Osteocyte (in vitro differentiated cells): ENCODE data around the gene PLCB1. TPM values are rescaled to one million over a fixed set of nuclear protein-coding genes. Genes with fewer than 3 reads are reported as not detected.

Source experiments
- DNase-seq: peaks from one replicate; pipeline ENCODE4 v3.0.0; 2021; ENCODE audit warnings: mixed read lengths; ENCODE audit not compliant: unreplicated experiment; ENCODE audit errors: extremely low spot score
- H3K27ac Mint-ChIP-seq: one replicate; pipeline ENCODE4 v1.8.0; 2021; ENCODE audit warnings: mild to moderate bottlenecking, mixed read lengths; ENCODE audit not compliant: unreplicated experiment
- H3K27me3 Mint-ChIP-seq: one replicate; pipeline ENCODE4 v1.8.0; 2021; ENCODE audit warnings: mixed read lengths; ENCODE audit not compliant: unreplicated experiment
- H3K36me3 Mint-ChIP-seq: one replicate; pipeline ENCODE4 v1.8.0; 2021; ENCODE audit warnings: mixed read lengths; ENCODE audit not compliant: unreplicated experiment
- H3K4me1 Mint-ChIP-seq: one replicate; pipeline ENCODE4 v1.8.0; 2021; ENCODE audit warnings: mixed read lengths; ENCODE audit not compliant: unreplicated experiment
- H3K4me3 Mint-ChIP-seq: one replicate; pipeline ENCODE4 v1.8.0; 2021; ENCODE audit warnings: mild to moderate bottlenecking, moderate library complexity, mixed read lengths; ENCODE audit not compliant: unreplicated experiment
- H3K9me3 Mint-ChIP-seq: one replicate; pipeline ENCODE4 v1.8.0; 2021; ENCODE audit warnings: mixed read lengths; ENCODE audit not compliant: unreplicated experiment
- CTCF ChIP-seq: fragments of 200-600 bp; sonication (generic); IDR thresholded peaks from 2 replicates; pipeline ENCODE4 v1.5.0; 2021; ENCODE audit warnings: antibody characterized with exemption, mild to moderate bottlenecking, moderate library complexity
- total RNA-seq: library from RNA; stranded (reverse); gene quantifications from 2 replicates; pipeline ENCODE4 v1.2.1, GENCODE V29; 2021

Gene PLCB1
- total RNA-seq, 1 donor from 2014 or later: 33.3 TPM

DNA sequence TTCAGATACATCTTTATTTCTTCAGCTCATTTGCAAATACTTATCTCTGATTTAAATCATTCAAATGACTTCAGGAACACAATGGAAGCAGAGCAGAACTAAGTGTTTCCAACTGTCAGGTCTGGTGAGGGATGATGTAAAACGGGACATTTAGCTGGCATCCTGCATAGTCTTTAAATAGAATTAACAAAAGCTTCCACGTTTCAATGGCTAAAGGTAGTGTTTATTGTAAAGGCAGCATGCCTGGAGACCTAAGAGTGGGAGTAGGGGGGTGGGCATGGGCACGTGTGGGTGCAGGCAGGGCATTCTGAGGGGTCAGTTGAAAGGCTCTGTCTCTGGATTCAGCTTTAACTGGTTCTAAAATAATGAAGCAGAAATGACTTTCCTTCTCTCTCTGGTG is 174.9 kb downstream of the PLCB1 start:
- H3K4me3 Mint-ChIP-seq: no peak overlapping the region
- peaks cover 2% of the 10 kb centered on the region for H3K9me3 Mint-ChIP-seq
- peaks cover 1% of the 10 kb centered on the region for H3K36me3 Mint-ChIP-seq
- DNase-seq: no peak
- TF ChIP-seq CTCF: no peak
- H3K4me1 Mint-ChIP-seq: peaks cover 19% of the 10 kb centered on the region
- no peaks in the 10 kb centered on the region for H3K27me3 Mint-ChIP-seq
- H3K27ac Mint-ChIP-seq: no peak overlapping the region

GRCh38 chr20:8309634-8310033 is 177.6 kb downstream of the PLCB1 start:
- H3K9me3 Mint-ChIP-seq: peaks cover 8% of the 10 kb centered on the region

GRCh38 chr20:8310618-8311017 is 178.6 kb downstream of the PLCB1 start:
- TF ChIP-seq CTCF: no peak
- Mint-ChIP-seq H3K4me3 (no peak overlapping the region), H3K36me3 (peaks cover 1% of the 10 kb centered on the region), H3K9me3 (peaks cover 8% of the 10 kb centered on the region), H3K27ac (no peak overlapping the region), H3K4me1 (peaks cover 19% of the 10 kb centered on the region), H3K27me3 (no peaks in the 10 kb centered on the region)
- DNase-seq: no peak

More at GRCh38 chr20:8309634-8310033, 177.6 kb downstream of the PLCB1 start:
- H3K4me3 Mint-ChIP-seq: no peak overlapping the region
- peak overlapping the region; percentile 50 for H3K27ac Mint-ChIP-seq
- peaks cover 19% of the 10 kb centered on the region for H3K4me1 Mint-ChIP-seq
- H3K27me3 Mint-ChIP-seq: no peaks in the 10 kb centered on the region
- no peak for TF ChIP-seq CTCF
- H3K36me3 Mint-ChIP-seq: peaks cover 1% of the 10 kb centered on the region
- DNase-seq: no peak

DNA sequence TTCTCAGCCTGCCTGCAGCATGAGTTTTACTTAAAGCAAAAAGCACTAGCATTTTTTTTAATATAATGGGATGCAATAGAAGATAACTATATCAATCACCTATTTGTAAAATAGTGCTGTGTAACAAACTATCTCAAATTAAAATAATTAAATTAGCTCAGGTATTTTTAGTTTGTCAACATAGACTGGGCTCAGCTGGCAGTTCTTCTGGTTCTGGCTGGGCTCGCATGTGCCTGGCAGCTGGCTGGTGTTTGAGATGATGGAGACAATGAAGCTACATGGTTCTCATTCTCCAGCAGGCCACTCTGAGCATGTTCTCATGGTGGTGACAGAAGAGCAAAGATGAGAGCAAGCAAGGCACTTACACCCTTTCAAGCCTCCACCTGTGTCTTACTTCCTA is 181.0 kb downstream of the PLCB1 start:
- peaks cover 8% of the 10 kb centered on the region for H3K9me3 Mint-ChIP-seq
- peaks cover 1% of the 10 kb centered on the region for H3K36me3 Mint-ChIP-seq
- no peak for DNase-seq
- no peak for TF ChIP-seq CTCF
- H3K4me1 Mint-ChIP-seq: peaks cover 18% of the 10 kb centered on the region
- no peak overlapping the region for H3K27ac Mint-ChIP-seq
- H3K27me3 Mint-ChIP-seq: no peaks in the 10 kb centered on the region
- no peak overlapping the region for H3K4me3 Mint-ChIP-seq

GRCh38 chr20:8315639-8316573 is 183.8 kb downstream of the PLCB1 start:
- Mint-ChIP-seq H3K36me3 (no peaks in the 10 kb centered on the region), H3K4me1 (peaks cover 8% of the 10 kb centered on the region), H3K4me3 (no peak overlapping the region), H3K9me3 (peaks cover 6% of the 10 kb centered on the region), H3K27ac (no peak overlapping the region), H3K27me3 (no peaks in the 10 kb centered on the region)
- DNase-seq: no peak
- no peak for TF ChIP-seq CTCF
